Uterus (tissue), 4 donors: ENCODE data around the gene AGMO. TPM values are rescaled to one million over a fixed set of nuclear protein-coding genes. Genes with fewer than 3 reads are reported as not detected.

Source experiments
- DNase-seq, 2 donors: peaks; one replicate each; pipeline ENCODE4 v3.0.0-alpha.2; 2019 to 2020
- H3K27ac ChIP-seq, 2 donors: fragments of 200-600 bp; sonication (generic); 1 replicate in 1 of 2; 2 replicates in 1 of 2; pipeline ENCODE4 v1.5.1; 2016 to 2018
- H3K27me3 ChIP-seq, 2 donors: fragments of 200-600 bp; sonication (generic); one replicate each; pipeline ENCODE4 v1.5.1; 2018 to 2019; ENCODE audit warnings: control low read depth in 1 of 2
- H3K36me3 ChIP-seq, 2 donors: fragments of 200-600 bp; sonication (generic); one replicate each; pipeline ENCODE4 v1.5.1; 2019; ENCODE audit warnings: control low read depth in 1 of 2
- H3K4me1 ChIP-seq, 2 donors: fragments of 200-600 bp; sonication (generic); one replicate each; pipeline ENCODE4 v1.5.1; 2018 to 2019; ENCODE audit warnings: control low read depth in 1 of 2
- H3K4me3 ChIP-seq, 2 donors: fragments of 200-600 bp; sonication (generic); 1 replicate in 1 of 2; 2 replicates in 1 of 2; pipeline ENCODE4 v1.5.1; 2018 to 2019; ENCODE audit warnings: mild to moderate bottlenecking in 1 of 2
- H3K9me3 ChIP-seq, 2 donors: fragments of 200-600 bp; sonication (generic); one replicate each; pipeline ENCODE4 v1.5.1; 2019; ENCODE audit warnings: control low read depth in 1 of 2
- POLR2A ChIP-seq, 2 donors: fragments of 450-650 bp; IDR thresholded peaks; one replicate each; pipeline ENCODE4 v1.6.1; 2016; ENCODE audit warnings: antibody characterized with exemption in 2 of 2, mild to moderate bottlenecking in 1 of 2, moderate library complexity in 1 of 2
- intact Hi-C: fragments of 100-400 bp; cut with DNase I; formaldehyde crosslinking; loops from one replicate; pipeline ENCODE4 v1.15.1; 2023; ENCODE audit warnings: low total_unique reads
- total RNA-seq, 4 donors: library from RNA; depleted of rRNA in 3 of 4; stranded (reverse); fragments of >200 nt in 3 of 4; gene quantifications; one replicate each; pipeline versions ENCODE4 v1.1.0 to v1.2.4, GENCODE V29; 2014 to 2023
- TF ChIP-seq, protein P1 (sequence below), 4 experiments: fragments of 200-600 bp in 2 of 4; fragments of 450-650 bp in 2 of 4; sonication (generic) in 2 of 4; IDR thresholded peaks; one replicate each; pipeline ENCODE4 v1.5.1; 2016 to 2019; ENCODE audit warnings: antibody characterized with exemption in 4 of 4, mild to moderate bottlenecking in 2 of 4, moderate library complexity in 1 of 4
- donor health status: DM: yes; HTN: yes; CAD: no.

The AGMO gene
- 1 to 10 TPM in 1 of 4 donors, under 1 TPM in 1, not detected in 2; 0.24 to 1.5 TPM for total RNA-seq

DNA sequence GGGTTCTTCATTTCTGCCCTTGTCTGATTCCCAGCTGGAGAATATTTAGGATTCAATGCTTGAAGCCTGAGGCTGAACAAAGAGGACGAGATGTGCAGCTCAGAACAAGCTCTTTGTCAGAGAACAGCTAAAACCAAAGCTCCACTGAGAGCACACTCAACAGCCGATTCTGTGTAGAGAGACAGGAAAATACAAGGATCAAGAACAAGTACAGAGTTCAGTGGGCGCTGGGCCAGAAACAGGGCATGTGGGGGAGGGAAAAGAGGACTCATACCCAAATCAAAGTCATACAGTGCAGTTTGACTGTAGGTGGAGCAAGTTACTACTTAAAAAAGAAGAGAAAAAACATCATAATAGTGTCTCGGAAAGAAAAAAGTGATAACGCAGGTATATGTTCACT, at the start of gene AGMO:
TSS of gene AGMO (minus strand) at position 181 of the 400 bp plus-strand sequence.
- Histone ChIP-seq H3K4me3 (no peak within 1 kb of the TSS), H3K4me1 (no peaks in the 10 kb centered on the region), H3K27ac (peak within 1 kb of the TSS in 1 of 2 donors; percentile 7), H3K9me3 (no peaks in the 10 kb centered on the region), H3K36me3 (no peaks in the 10 kb centered on the region), H3K27me3 (no peaks in the 10 kb centered on the region)
- TF ChIP-seq, protein P1, sequence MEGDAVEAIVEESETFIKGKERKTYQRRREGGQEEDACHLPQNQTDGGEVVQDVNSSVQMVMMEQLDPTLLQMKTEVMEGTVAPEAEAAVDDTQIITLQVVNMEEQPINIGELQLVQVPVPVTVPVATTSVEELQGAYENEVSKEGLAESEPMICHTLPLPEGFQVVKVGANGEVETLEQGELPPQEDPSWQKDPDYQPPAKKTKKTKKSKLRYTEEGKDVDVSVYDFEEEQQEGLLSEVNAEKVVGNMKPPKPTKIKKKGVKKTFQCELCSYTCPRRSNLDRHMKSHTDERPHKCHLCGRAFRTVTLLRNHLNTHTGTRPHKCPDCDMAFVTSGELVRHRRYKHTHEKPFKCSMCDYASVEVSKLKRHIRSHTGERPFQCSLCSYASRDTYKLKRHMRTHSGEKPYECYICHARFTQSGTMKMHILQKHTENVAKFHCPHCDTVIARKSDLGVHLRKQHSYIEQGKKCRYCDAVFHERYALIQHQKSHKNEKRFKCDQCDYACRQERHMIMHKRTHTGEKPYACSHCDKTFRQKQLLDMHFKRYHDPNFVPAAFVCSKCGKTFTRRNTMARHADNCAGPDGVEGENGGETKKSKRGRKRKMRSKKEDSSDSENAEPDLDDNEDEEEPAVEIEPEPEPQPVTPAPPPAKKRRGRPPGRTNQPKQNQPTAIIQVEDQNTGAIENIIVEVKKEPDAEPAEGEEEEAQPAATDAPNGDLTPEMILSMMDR (IDR thresholded peaks at IDR 0.05): no peak
- TF ChIP-seq POLR2A (IDR thresholded peaks at IDR 0.05): no peak
- intact Hi-C loops: no loop called here
- DNase-seq: peak; percentile 27 to 32

DNA sequence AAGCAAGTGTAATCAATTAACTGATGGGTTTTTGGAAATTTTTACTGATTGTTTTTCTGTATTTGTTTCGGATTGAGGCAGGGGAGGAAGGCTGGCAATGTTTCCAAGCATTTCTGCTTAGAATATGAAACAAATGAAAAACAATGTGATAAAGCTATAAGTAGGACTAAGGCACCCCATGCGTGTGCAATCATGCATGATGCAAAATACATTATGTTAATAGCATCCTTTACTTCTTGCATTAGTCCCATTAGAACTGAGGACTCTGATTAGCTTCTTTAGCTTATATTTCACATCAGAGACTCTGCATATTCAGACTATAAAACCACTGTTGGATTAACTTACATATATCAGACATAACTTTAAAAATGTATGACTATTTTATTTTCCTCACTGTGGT, 48.7 kb upstream of the AGMO start:
- H3K4me1 ChIP-seq: no peaks in the 10 kb centered on the region
- DNase-seq: no peak
- intact Hi-C loops: no loop called here

DNA sequence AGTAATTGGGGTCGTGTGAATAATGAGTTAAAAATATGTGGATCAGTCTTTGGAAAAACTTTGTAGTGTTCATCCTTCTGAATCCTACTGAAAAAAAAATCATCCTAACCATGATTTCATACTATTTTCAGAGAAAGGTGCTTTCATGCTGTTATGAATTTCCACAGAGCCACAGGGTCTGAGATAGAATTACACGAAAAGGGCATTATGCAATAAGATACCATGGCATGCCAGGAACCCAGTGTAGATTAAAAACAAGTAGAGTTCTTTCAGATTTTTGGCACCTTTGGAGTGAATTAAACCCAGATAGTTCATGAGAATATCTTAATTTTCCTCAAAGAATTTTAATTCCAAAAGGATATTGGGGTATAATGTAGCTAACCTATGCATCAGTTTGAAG, 47.5 kb upstream of the AGMO start:
- H3K4me3 ChIP-seq: no peak overlapping the region
- TF ChIP-seq, protein P1 (IDR thresholded peaks at IDR 0.05): no peak
- TF ChIP-seq POLR2A (IDR thresholded peaks at IDR 0.05): no peak
- no peaks in the 10 kb centered on the region for H3K4me1 ChIP-seq
- H3K27me3 ChIP-seq: no peaks in the 10 kb centered on the region
- intact Hi-C loops: no loop called here
- no peaks in the 10 kb centered on the region for H3K9me3 ChIP-seq
- H3K27ac ChIP-seq: no peak overlapping the region
- no peaks in the 10 kb centered on the region for H3K36me3 ChIP-seq
- no peak for DNase-seq

More for the DNA sequence above, 48.7 kb upstream of the AGMO start:
- H3K4me3 ChIP-seq: no peak overlapping the region
- TF ChIP-seq POLR2A (IDR thresholded peaks at IDR 0.05): no peak
- TF ChIP-seq, protein P1 (IDR thresholded peaks at IDR 0.05): no peak
- no peaks in the 10 kb centered on the region for H3K27me3 ChIP-seq
- H3K27ac ChIP-seq: no peak overlapping the region
- H3K36me3 ChIP-seq: no peaks in the 10 kb centered on the region
- no peaks in the 10 kb centered on the region for H3K9me3 ChIP-seq

DNA sequence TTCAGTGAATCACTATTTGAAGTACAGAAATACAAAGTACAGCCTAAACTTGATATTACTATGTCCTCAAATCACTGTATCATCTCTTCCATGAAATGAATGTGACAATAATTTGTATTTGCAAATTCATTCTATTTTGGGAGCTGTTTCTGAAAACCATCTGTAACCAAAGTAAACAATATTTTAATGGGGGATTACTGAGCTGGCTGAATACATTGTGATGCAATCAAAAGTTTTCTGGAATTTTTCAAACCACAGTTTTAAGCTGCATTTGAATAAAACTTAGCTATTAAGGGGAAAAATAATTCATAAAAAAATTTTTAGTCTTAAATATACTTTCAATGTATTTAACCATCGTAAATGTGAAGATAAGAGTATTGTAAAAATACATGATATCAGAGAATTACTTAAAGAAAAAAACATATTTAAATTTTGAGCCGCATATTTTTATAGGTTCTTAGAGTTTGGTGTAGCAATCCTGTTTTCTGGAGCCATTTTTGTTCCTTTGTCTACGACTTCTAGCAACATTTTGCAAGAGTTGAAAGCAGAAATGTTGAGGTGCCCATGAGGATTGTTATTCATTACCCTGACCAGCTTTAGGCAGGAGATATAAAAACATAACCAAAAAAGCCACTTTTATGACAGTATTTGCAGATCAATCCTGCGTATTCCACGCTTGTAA, 45.9 kb upstream of the AGMO start:
- H3K27me3 ChIP-seq: no peaks in the 10 kb centered on the region
- no peaks in the 10 kb centered on the region for H3K9me3 ChIP-seq
- no peak overlapping the region for H3K4me3 ChIP-seq
- TF ChIP-seq, protein P1 (IDR thresholded peaks at IDR 0.05): no peak
- no peak for TF ChIP-seq POLR2A (IDR thresholded peaks at IDR 0.05)
- no peak overlapping the region for H3K27ac ChIP-seq
- intact Hi-C loops: no loop called here
- H3K4me1 ChIP-seq: no peaks in the 10 kb centered on the region
- H3K36me3 ChIP-seq: no peaks in the 10 kb centered on the region
- no peak for DNase-seq

DNA sequence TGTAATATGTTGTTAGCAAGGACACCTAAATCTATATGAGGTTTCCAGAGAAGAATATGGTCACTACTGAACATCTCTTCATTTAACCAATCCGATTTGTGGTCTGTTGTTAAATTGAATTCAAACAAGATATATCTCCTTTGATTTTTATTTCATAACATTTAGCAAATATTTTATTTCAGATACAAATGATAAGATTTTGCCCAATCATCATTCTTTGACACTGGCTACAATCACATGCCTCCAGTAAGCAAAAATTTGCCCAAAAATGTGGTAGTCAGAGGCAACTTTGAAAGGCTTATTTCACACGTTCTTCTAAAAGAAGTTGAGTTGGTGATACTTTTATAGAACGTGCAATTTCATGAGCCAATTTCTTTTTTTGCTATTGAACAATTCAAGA, 44.7 kb upstream of the AGMO start:
- no peaks in the 10 kb centered on the region for H3K9me3 ChIP-seq
- H3K36me3 ChIP-seq: no peaks in the 10 kb centered on the region
- H3K4me3 ChIP-seq: no peak overlapping the region
- intact Hi-C loops: no loop called here
- no peaks in the 10 kb centered on the region for H3K4me1 ChIP-seq
- H3K27ac ChIP-seq: no peak overlapping the region
- TF ChIP-seq, protein P1 (IDR thresholded peaks at IDR 0.05): no peak
- no peak for TF ChIP-seq POLR2A (IDR thresholded peaks at IDR 0.05)
- no peaks in the 10 kb centered on the region for H3K27me3 ChIP-seq
- DNase-seq: no peak
